GM23338 (cell line): Measurements from ENCODE around the gene TSPAN6. TPM values are rescaled to one million over a fixed set of nuclear protein-coding genes. Genes with fewer than 3 reads are reported as not detected.

ENCODE experiments used
- ATAC-seq: fragments of 200-7000 bp; cut with Tn5 transposase; 3 replicates; pipeline ENCODE4 v1.9.1; 2020
- DNase-seq: peaks from one replicate; pipeline ENCODE4 v3.0.0-alpha.2; 2015; ENCODE audit warnings: low spot score
- H2AFZ ChIP-seq: fragments of 200-600 bp; sonication (generic); 2 replicates; pipeline ENCODE4 v1.8.0; 2016; ENCODE audit warnings: antibody characterized with exemption, mild to moderate bottlenecking, moderate library complexity
- H3F3A ChIP-seq: fragments of 200-600 bp; sonication (generic); replicated peaks from 2 replicates; pipeline ENCODE4 v1.8.0; 2017; ENCODE audit warnings: antibody characterized with exemption, mixed run types, low read depth
- H3K27ac ChIP-seq: fragments of 200-600 bp; sonication (generic); 2 replicates; pipeline ENCODE4 v1.6.1; 2016; ENCODE audit warnings: low read depth
- H3K27me3 ChIP-seq: fragments of 200-600 bp; sonication (generic); 2 replicates; pipeline ENCODE4 v1.8.0; 2016; ENCODE audit warnings: mild to moderate bottlenecking, mixed run types, moderate library complexity; ENCODE audit not compliant: insufficient read depth
- H3K36me3 ChIP-seq: fragments of 200-600 bp; sonication (generic); 2 replicates; pipeline ENCODE4 v1.8.0; 2016; ENCODE audit warnings: mild to moderate bottlenecking; ENCODE audit not compliant: insufficient read depth
- H3K4me1 ChIP-seq: fragments of 200-600 bp; sonication (generic); 2 replicates; pipeline ENCODE4 v1.8.0; 2016; ENCODE audit warnings: mild to moderate bottlenecking, moderate library complexity; ENCODE audit not compliant: insufficient read depth
- H3K4me2 ChIP-seq: fragments of 200-600 bp; sonication (generic); 2 replicates; pipeline ENCODE4 v1.7.1; 2017; ENCODE audit warnings: mixed run types
- H3K4me3 ChIP-seq: fragments of 200-600 bp; sonication (generic); 2 replicates; pipeline ENCODE4 v1.6.1; 2016; ENCODE audit warnings: mixed run types
- H3K79me2 ChIP-seq: fragments of 200-600 bp; sonication (generic); replicated peaks from 2 replicates; pipeline ENCODE4 v1.8.0; 2017; ENCODE audit warnings: mild to moderate bottlenecking; ENCODE audit not compliant: insufficient read depth
- H3K9me2 ChIP-seq: fragments of 200-600 bp; sonication (generic); 2 replicates; pipeline ENCODE4 v1.8.0; 2017; ENCODE audit not compliant: insufficient read depth
- H4K20me1 ChIP-seq: fragments of 200-600 bp; sonication (generic); replicated peaks from 2 replicates; pipeline ENCODE4 v1.8.0; 2017; ENCODE audit warnings: mild to moderate bottlenecking; ENCODE audit not compliant: insufficient read depth
- H3K27ac Mint-ChIP-seq: 2 replicates; pipeline ENCODE4 v1.8.0; 2020; ENCODE audit warnings: inconsistent platforms, mild to moderate bottlenecking, moderate library complexity, mixed read lengths
- H3K27me3 Mint-ChIP-seq: 3 replicates; pipeline ENCODE4 v1.8.0; 2022; ENCODE audit warnings: low read depth, mild to moderate bottlenecking, moderate library complexity, mixed read lengths, inconsistent platforms; ENCODE audit not compliant: insufficient read depth, poor library complexity
- H3K36me3 Mint-ChIP-seq: 3 replicates; pipeline ENCODE4 v1.8.0; 2021; ENCODE audit warnings: low read depth, mild to moderate bottlenecking, inconsistent platforms, moderate library complexity, mixed read lengths
- H3K4me1 Mint-ChIP-seq: 3 replicates; pipeline ENCODE4 v1.8.0; 2020; ENCODE audit warnings: mild to moderate bottlenecking, inconsistent platforms, mixed read lengths
- H3K4me3 Mint-ChIP-seq: 3 replicates; pipeline ENCODE4 v1.8.0; 2021; ENCODE audit warnings: moderate library complexity, mild to moderate bottlenecking, inconsistent platforms, mixed read lengths
- H3K9me3 Mint-ChIP-seq: 3 replicates; pipeline ENCODE4 v1.8.0; 2020; ENCODE audit warnings: moderate library complexity, mild to moderate bottlenecking, inconsistent platforms, mixed read lengths
- CREB1 ChIP-seq: fragments of 250-450 bp; sonication (Bioruptor Pico); IDR thresholded peaks from 2 replicates; pipeline ENCODE4 v1.5.0; 2020; ENCODE audit warnings: low read depth, mild to moderate bottlenecking, moderate library complexity
- CTCF ChIP-seq, 2 experiments: fragments of 200-600 bp in 1 of 2; sonication (generic) in 1 of 2; conservative IDR thresholded peaks; 2 replicates each; pipeline versions ENCODE4 v1.5.1 to v1.6.1; 2016 to 2017; ENCODE audit warnings: antibody characterized with exemption in 2 of 2, low read depth in 2 of 2, mild to moderate bottlenecking in 2 of 2, moderate library complexity in 1 of 2
- ETS1 ChIP-seq: IDR thresholded peaks from 2 replicates; pipeline ENCODE4 v1.6.1; 2016; ENCODE audit warnings: antibody characterized with exemption
- EZH2 ChIP-seq: fragments of 200-600 bp; sonication (generic); IDR thresholded peaks from one replicate; pipeline ENCODE4 v1.8.0; 2017; ENCODE audit warnings: antibody characterized with exemption, mild to moderate bottlenecking, low read depth; ENCODE audit not compliant: unreplicated experiment
- JUNB ChIP-seq: IDR thresholded peaks from one replicate; pipeline ENCODE4 v1.6.1; 2016; ENCODE audit warnings: antibody characterized with exemption; ENCODE audit not compliant: unreplicated experiment
- NANOG ChIP-seq: IDR thresholded peaks from 2 replicates; pipeline ENCODE4 v1.6.1; 2016; ENCODE audit warnings: antibody characterized with exemption, borderline replicate concordance
- POLR2AphosphoS5 ChIP-seq: IDR thresholded peaks from 2 replicates; pipeline ENCODE4 v1.6.1; 2016; ENCODE audit warnings: antibody characterized with exemption, low read depth
- REST ChIP-seq: IDR thresholded peaks from one replicate; pipeline ENCODE4 v1.6.1; 2018; ENCODE audit warnings: antibody characterized with exemption; ENCODE audit not compliant: unreplicated experiment
- ZNF331 ChIP-seq: fragments of 250-450 bp; sonication (Bioruptor Pico); IDR thresholded peaks from 2 replicates; pipeline ENCODE4 v1.5.0; 2020; ENCODE audit warnings: low read depth, mild to moderate bottlenecking, moderate library complexity
- ZNF462 ChIP-seq: fragments of 250-450 bp; sonication (Bioruptor Pico); IDR thresholded peaks from 2 replicates; pipeline ENCODE4 v1.5.0; 2020; ENCODE audit warnings: mild to moderate bottlenecking, moderate library complexity
- polyA plus RNA-seq: library from polyadenylated mRNA; unstranded; fragments of >200 nt; fragmentation: Nextera tagmentation; extraction: Ambion mirVana; gene quantifications from 2 replicates; pipeline ENCODE4 v1.2.1, GENCODE V29; 2016
- total RNA-seq: library from RNA; depleted of rRNA; stranded (reverse); fragments of >200 nt; shearing (Covaris generic); gene quantifications from 2 replicates; pipeline ENCODE4 v1.2.3, GENCODE V29; 2014

Gene TSPAN6
- total and polyA plus RNA-seq, 2 experiments from 2014 or later: 55.6 to 75.3 TPM

GRCh38 chrX:100591256-100592051 is 45.2 kb downstream of the TSPAN6 start:
- Mint-ChIP-seq H3K27me3 (peaks cover 5% of the 10 kb centered on the region), H3K9me3 (no peaks in the 10 kb centered on the region)
- no peak for ATAC-seq

More at GRCh38 chrX:100591256-100592051, 45.2 kb downstream of the TSPAN6 start:
- no peaks in the 10 kb centered on the region for H3K9me2 ChIP-seq
- Mint-ChIP-seq H3K4me3 (no peak overlapping the region), H3K27ac (no peak overlapping the region), H3K36me3 (no peaks in the 10 kb centered on the region), H3K4me1 (peaks cover 26% of the 10 kb centered on the region)
- no peaks in the 10 kb centered on the region for H3F3A ChIP-seq
- no peaks in the 10 kb centered on the region for H3K79me2 ChIP-seq
- H3K4me2 ChIP-seq: no peak overlapping the region
- no peak overlapping the region for H3K4me3 ChIP-seq
- no peak overlapping the region for H3K27ac ChIP-seq
- no peak for DNase-seq
- TF ChIP-seq ZNF331 (no peak), CTCF (conservative IDR thresholded peaks at IDR 0.05; ENCODE audit: low read depth in 2 of 2) (no peak), NANOG (no peak), JUNB (no peak), POLR2AphosphoS5 (no peak), ZNF462 (CRISPR knock-in tag) (no peak), CREB1 (CRISPR knock-in tag) (no peak), EZH2 (no peak), REST (no peak), ETS1 (no peak)
- H4K20me1 ChIP-seq: no peaks in the 10 kb centered on the region
- H3K36me3 ChIP-seq: no peaks in the 10 kb centered on the region
- H3K27me3 ChIP-seq: no peaks in the 10 kb centered on the region
- peaks cover 36% of the 10 kb centered on the region for H3K4me1 ChIP-seq
- H2AFZ ChIP-seq: no peak overlapping the region
